ENCODE measurements around the gene GAS7. TPM values are rescaled to one million over a fixed set of nuclear protein-coding genes. Genes with fewer than 3 reads are reported as not detected.

GAS7 gene
- total and polyA plus RNA-seq, 9 of the 15 experiments (the other 6 are each of a cell fraction or from before 2014, with no cell fraction given), result 0.11 to 0.33 TPM; not detected in 7

DNA sequence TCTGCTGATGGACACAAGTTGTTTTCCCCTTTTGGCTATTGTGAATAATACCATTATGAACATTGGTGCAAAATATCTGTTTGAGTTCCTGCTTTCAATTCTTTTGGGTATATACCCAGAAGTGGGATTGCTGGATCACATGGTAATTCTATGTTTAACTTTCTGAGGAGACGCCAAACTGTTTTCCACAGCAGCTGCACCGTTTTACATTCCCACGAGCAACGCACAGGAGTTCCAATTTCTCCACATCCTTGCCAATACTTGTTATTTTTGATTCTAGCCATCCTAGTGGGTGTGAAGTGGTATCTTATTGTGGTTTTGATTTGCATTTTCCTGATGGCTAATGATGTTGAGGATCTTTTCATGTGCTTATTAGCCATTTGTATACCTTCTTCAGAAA, 43.4 kb upstream of the GAS7 start (continued):
- TF ChIP-seq, protein P1, sequence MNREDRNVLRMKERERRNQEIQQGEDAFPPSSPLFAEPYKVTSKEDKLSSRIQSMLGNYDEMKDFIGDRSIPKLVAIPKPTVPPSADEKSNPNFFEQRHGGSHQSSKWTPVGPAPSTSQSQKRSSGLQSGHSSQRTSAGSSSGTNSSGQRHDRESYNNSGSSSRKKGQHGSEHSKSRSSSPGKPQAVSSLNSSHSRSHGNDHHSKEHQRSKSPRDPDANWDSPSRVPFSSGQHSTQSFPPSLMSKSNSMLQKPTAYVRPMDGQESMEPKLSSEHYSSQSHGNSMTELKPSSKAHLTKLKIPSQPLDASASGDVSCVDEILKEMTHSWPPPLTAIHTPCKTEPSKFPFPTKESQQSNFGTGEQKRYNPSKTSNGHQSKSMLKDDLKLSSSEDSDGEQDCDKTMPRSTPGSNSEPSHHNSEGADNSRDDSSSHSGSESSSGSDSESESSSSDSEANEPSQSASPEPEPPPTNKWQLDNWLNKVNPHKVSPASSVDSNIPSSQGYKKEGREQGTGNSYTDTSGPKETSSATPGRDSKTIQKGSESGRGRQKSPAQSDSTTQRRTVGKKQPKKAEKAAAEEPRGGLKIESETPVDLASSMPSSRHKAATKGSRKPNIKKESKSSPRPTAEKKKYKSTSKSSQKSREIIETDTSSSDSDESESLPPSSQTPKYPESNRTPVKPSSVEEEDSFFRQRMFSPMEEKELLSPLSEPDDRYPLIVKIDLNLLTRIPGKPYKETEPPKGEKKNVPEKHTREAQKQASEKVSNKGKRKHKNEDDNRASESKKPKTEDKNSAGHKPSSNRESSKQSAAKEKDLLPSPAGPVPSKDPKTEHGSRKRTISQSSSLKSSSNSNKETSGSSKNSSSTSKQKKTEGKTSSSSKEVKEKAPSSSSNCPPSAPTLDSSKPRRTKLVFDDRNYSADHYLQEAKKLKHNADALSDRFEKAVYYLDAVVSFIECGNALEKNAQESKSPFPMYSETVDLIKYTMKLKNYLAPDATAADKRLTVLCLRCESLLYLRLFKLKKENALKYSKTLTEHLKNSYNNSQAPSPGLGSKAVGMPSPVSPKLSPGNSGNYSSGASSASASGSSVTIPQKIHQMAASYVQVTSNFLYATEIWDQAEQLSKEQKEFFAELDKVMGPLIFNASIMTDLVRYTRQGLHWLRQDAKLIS (CRISPR knock-in tag; IDR thresholded peaks at IDR 0.05), result no peak
- TF ChIP-seq, protein P2, sequence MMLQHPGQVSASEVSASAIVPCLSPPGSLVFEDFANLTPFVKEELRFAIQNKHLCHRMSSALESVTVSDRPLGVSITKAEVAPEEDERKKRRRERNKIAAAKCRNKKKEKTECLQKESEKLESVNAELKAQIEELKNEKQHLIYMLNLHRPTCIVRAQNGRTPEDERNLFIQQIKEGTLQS (IDR thresholded peaks at IDR 0.05), result no peak
- TF ChIP-seq, protein P2 (CRISPR knock-in tag; conservative IDR thresholded peaks at IDR 0.05), result no peak
- TF ChIP-seq POLR3G (IDR thresholded peaks at IDR 0.05; ENCODE audit: extremely low read depth, insufficient read length, insufficient replicate concordance) (no peak), MED1 (CRISPR knock-in tag; IDR thresholded peaks at IDR 0.05; ENCODE audit: borderline replicate concordance) (no peak), NCOR1 (IDR thresholded peaks at IDR 0.05) (no peak)

DNA sequence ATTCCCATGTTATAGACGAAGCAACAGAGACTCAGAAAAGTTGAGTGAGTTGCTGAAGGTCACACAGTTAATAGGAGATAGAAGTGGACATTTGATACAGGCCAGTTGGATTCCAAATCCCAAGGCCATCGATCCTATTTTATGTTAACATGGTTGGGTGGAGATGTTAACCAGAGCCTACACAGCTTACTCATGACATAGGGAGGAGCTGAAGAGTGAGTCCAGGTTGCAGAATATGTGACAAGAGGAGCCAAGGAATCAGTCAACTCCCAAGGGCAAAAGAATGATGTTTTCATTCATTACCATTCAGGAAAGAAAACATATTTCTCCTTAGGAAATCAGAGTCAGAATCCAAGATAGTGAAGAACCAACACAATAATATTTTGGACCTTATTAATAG, 40.3 kb upstream of the GAS7 start:
- ChIA-PET POLR2A (interaction anchor here (1.5 kb wide), 1 partner anchor 11 kb away, joined by 5 read pairs; no protein-coding TSS in a partner anchor), CTCF (ENCODE audit: low intra/inter-chr PET ratio) (interaction anchor here (0.6 kb wide), 1 partner anchor 347 kb away, joined by 3 read pairs; no protein-coding TSS in a partner anchor)
- Histone ChIP-seq H3K9me3 (replicated peaks; ENCODE audit: control insufficient read depth, insufficient read depth, low read depth, low read length) (no peaks in the 10 kb centered on the region), H3K79me2 (ENCODE audit: control insufficient read depth, insufficient read depth, low read length) (no peaks in the 10 kb centered on the region), H3K4me2 (ENCODE audit: insufficient read depth, low read length) (no peak overlapping the region), H3K9ac (ENCODE audit: insufficient read depth in 1 of 2, low read depth in 2 of 2, low read length in 2 of 2) (no peak overlapping the region), H4K20me1 (replicated peaks; ENCODE audit: control insufficient read depth, insufficient read depth, low read length) (no peaks in the 10 kb centered on the region), H3K27me3 (ENCODE audit: control insufficient read depth in 2 of 2, insufficient read depth in 2 of 2, low read length in 2 of 2) (no peaks in the 10 kb centered on the region), H3K4me3 (no peak overlapping the region), H3K4me1 (replicated peaks in 1 of 2; ENCODE audit: control insufficient read depth in 2 of 2, insufficient read depth in 2 of 2, low read length in 2 of 2) (no peaks in the 10 kb centered on the region), H3K27ac (ENCODE audit: extremely low read depth, low read depth, low read length) (no peak overlapping the region), H3K36me3 (ENCODE audit: control insufficient read depth, insufficient read depth, low read length) (no peaks in the 10 kb centered on the region), H3K9me1 (ENCODE audit: control insufficient read depth, insufficient read depth, low read length) (no peaks in the 10 kb centered on the region), H2AFZ (ENCODE audit: low read depth, low read length) (no peak overlapping the region)
- WGBS (ENCODE audit: insufficient coverage, low coverage, missing lambda C conversion rate), result 0% methylated on average over 2 of the region's 2 CpGs
- ATAC-seq (no peak), DNase-seq (ENCODE audit: extremely low read depth in 1 of 4, low spot score in 3 of 4) (no peak), FAIRE-seq (no peak)
- in situ Hi-C loops (cut with MboI), result no loop called here
- intact Hi-C loops (cut with micrococcal nuclease), result no loop called here
- BruUV-seq (replicated peaks), result no TSS peak
- TF ChIP-seq ZNF41 (CRISPR knock-in tag; conservative IDR thresholded peaks at IDR 0.05), result no peak
- no peak for TF ChIP-seq PHF8 (IDR thresholded peaks at IDR 0.05; ENCODE audit: borderline replicate concordance, low read length)
- no peak for TF ChIP-seq KLF1 (tag; IDR thresholded peaks at IDR 0.05)
- TF ChIP-seq SMARCA4 (IDR thresholded peaks at IDR 0.05), result no peak
- TF ChIP-seq PCBP1 (IDR thresholded peaks at IDR 0.05; ENCODE audit: low read depth, low read length, poor library complexity, severe bottlenecking), result no peak
